Measurements from ENCODE around the gene NUDT14. TPM values are rescaled to one million over a fixed set of nuclear protein-coding genes. Genes with fewer than 3 reads are reported as not detected.

Gene NUDT14
- total RNA-seq, 4 donors from 2014 or later: 9.7 to 17.6 (median 15.4) TPM

DNA sequence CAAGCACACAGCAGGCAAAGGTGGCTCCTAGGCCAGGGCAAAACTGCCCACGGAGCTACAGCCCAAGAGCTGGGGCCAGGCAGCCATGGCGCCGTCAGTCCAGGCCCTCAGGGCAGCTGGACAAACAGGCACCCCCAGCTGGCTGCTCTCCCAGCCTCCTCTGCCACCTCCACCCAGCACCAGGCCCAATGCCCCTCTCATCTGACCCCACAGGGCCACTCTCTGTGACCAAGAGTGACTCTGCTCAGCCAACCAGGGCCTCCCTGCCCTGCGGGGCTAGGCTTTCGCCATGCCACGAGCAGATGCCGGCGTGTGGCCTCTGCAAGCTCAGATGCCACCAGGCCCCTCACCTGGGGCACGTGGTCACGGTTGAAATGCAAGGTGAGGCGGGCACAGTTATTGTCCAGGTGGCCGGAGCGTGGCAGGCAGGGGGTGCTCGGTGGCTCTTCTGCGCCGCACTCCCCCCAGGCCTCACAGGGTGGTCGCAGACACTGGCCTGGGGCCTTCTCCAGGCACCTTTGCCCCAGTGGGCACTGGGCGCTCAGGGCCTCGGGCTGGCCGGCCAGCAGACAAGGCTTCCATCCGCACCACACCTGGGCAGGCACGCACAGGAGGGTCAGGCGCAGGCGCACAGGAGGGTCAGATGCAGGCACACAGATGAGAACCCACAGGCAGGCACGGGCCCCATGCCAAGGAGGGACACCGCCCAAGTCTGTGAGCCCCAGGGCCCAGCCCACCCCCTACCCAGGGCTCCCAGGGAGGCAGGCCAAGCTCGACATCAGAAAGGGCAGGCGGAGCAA lies 35.5 kb downstream of the NUDT14 start:
- Histone ChIP-seq H3K9me3 (peaks cover 0 to 4% (median 0%) of the 10 kb centered on the region in 3 donors), H3K27me3 (no peaks in the 10 kb centered on the region), H3K4me1 (no peaks in the 10 kb centered on the region), H3K36me3 (peaks cover 0 to 85% (median 0%) of the 10 kb centered on the region in 3 donors), H3K4me3 (no peak overlapping the region), H3K27ac (no peak overlapping the region)
- no peak for DNase-seq
- TF ChIP-seq CTCF (IDR thresholded peaks at IDR 0.05) (no peak), POLR2A (IDR thresholded peaks at IDR 0.05) (no peak)
- WGBS, 2 donors: 100% methylated on average over 3 of the region's 28 CpGs; no CpG with 5 or more reads in 1 of the 2 donors
- intact Hi-C loops (cut with DNase I): no loop called here

DNA sequence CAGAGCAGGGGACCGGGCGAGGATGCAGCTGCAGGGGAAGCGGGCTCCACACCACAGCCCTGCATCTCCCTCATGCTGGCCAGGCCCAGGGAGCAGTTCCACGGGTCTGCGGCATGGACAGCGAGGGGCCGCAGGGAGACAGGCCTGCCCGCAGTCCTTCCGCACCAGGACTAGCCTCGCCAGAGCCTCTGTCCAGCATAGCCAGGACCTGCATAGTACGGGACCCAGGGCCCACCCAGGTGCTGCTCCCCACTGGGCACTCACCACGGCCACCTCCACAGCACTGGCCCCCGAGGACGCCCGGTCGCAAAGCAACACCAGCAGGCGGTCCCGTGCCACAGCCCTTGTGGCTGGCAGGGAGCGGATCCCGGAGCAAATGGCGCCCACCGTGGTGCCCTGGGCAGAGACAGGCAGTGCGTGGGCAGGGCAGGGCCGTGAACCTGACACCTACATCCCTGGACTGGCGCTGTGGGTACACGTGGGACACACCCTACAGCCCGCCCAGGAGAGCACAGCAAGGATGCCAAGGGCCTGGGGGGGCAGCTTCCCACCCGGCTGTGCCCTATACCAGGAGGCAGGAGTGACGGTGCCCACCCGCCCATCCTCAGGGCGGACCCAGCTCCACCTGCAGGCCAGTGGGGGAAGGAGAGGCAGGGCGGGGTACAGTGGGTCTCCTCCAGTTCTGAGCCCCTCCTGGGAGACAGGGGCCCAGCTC lies 36.3 kb downstream of the NUDT14 start:
- no peak overlapping the region for H3K27ac ChIP-seq
- peaks cover 0 to 11% (median 5%) of the 10 kb centered on the region in 3 donors for H3K9me3 ChIP-seq
- no peak for DNase-seq
- WGBS, 2 donors: 95% methylated on average over 14 of the region's 32 CpGs; no CpG with 5 or more reads in 1 of the 2 donors
- H3K4me1 ChIP-seq: no peaks in the 10 kb centered on the region
- H3K36me3 ChIP-seq: peaks cover 0 to 85% (median 0%) of the 10 kb centered on the region in 3 donors
- no peak overlapping the region for H3K4me3 ChIP-seq
- intact Hi-C loops (cut with DNase I): no loop called here
- no peaks in the 10 kb centered on the region for H3K27me3 ChIP-seq
- TF ChIP-seq CTCF (IDR thresholded peaks at IDR 0.05): peak in 1 of 6 experiments; percentile 5
- no peak for TF ChIP-seq POLR2A (IDR thresholded peaks at IDR 0.05)

- intact Hi-C loops (cut with DNase I): no loop called here
- peaks cover 0 to 81% (median 0%) of the 10 kb centered on the region in 3 donors for H3K36me3 ChIP-seq
- 82 to 91% methylated on average over 10 to 13 of the region's 16 CpGs for WGBS, 2 donors
- no peaks in the 10 kb centered on the region for H3K4me1 ChIP-seq
- DNase-seq: no peak
- no peak overlapping the region for H3K4me3 ChIP-seq
- no peak overlapping the region for H3K27ac ChIP-seq
- H3K9me3 ChIP-seq: peaks cover 0 to 18% (median 11%) of the 10 kb centered on the region in 3 donors
- H3K27me3 ChIP-seq: no peaks in the 10 kb centered on the region
- no peak for TF ChIP-seq CTCF (IDR thresholded peaks at IDR 0.05)
- TF ChIP-seq POLR2A (IDR thresholded peaks at IDR 0.05): no peak
Observed at GRCh38 chr14:105144026-105144665, 37.0 kb downstream of the NUDT14 start.

DNA sequence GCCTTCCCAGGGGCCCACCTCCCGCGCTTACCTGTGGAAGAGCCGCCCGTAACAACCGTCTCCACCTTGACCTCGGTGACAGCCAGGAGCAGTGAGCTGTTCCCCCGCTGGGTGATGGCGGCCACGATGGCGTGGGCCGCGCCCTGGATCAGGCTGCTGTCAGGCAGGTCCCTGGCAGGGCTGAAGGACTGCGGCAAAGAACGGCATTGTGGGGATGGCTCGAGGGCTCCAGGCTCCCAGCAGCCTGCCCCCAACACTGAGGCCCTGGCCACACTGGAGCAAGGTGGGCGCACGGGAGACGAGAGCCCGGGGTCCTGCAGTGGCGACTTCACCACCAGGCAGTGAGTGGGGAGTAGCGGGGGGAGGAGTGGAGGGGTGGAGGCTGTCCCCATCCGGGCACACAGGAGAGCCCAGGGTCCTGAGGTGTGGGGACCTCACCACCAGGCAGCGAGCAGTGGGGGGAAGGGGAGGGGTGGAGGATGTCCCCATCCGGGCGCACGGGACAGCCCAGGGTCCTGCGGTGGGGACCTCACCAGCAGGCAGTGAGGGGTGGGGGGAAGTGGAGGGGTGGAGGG lies 37.6 kb downstream of the NUDT14 start:
- H3K9me3 ChIP-seq: peaks cover 0 to 19% (median 11%) of the 10 kb centered on the region in 3 donors
- H3K27ac ChIP-seq: no peak overlapping the region
- intact Hi-C loops (cut with DNase I): no loop called here
- TF ChIP-seq CTCF (IDR thresholded peaks at IDR 0.05) (no peak), POLR2A (IDR thresholded peaks at IDR 0.05) (no peak)
- no peak overlapping the region for H3K4me3 ChIP-seq
- no peak for DNase-seq
- peaks cover 0 to 2% (median 0%) of the 10 kb centered on the region in 3 donors for H3K4me1 ChIP-seq
- WGBS, 2 donors: 94 to 100% methylated on average over 4 to 7 of the region's 27 CpGs
- peaks cover 0 to 75% (median 0%) of the 10 kb centered on the region in 3 donors for H3K36me3 ChIP-seq
- no peaks in the 10 kb centered on the region for H3K27me3 ChIP-seq

All from esophagus squamous epithelium (tissue), 5 donors.